OCI-LY3 (cell line): ENCODE results near the gene SPINT2.

Source experiments
- EZH2phosphoT487 ChIP-seq: fragments of 200-600 bp; shearing (Covaris generic); IDR thresholded peaks from 2 replicates; pipeline ENCODE4 v1.6.1; 2018; ENCODE audit warnings: antibody characterized with exemption, mixed run types, low read depth
- TF ChIP-seq, protein P1 (sequence below): fragments of 200-600, 300-600 bp; sonication (generic); IDR thresholded peaks from 2 replicates; pipeline ENCODE4 v1.5.1; 2014; ENCODE audit warnings: antibody characterized with exemption, low read length, low read depth

DNA sequence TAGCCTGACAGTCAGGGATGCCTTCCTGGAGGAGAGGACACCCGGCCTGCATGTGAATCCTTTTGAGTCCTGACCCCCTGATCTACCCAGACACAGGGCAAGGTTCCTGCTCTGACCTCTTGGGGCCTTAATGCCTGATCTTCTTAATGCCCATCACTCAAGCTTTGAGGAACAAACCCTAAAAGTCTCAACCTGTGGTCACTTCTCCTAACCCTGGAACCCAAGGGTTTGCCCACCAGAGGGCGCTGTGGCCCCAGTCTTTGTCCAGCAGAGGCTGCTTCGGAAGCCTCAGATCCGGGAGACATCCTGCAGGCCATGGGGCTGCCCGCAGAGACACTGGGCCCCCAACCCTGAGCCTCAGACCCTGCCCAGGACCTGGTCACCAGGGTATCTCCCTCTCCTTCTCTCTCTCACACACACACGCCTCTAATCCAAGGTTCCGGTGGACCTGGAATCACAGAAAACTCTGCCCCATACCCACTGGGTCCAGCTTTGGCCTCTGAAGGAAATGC lies 30.6 kb upstream of the SPINT2 start:
- TF ChIP-seq EZH2phosphoT487 = no peak
- TF ChIP-seq, protein P1, sequence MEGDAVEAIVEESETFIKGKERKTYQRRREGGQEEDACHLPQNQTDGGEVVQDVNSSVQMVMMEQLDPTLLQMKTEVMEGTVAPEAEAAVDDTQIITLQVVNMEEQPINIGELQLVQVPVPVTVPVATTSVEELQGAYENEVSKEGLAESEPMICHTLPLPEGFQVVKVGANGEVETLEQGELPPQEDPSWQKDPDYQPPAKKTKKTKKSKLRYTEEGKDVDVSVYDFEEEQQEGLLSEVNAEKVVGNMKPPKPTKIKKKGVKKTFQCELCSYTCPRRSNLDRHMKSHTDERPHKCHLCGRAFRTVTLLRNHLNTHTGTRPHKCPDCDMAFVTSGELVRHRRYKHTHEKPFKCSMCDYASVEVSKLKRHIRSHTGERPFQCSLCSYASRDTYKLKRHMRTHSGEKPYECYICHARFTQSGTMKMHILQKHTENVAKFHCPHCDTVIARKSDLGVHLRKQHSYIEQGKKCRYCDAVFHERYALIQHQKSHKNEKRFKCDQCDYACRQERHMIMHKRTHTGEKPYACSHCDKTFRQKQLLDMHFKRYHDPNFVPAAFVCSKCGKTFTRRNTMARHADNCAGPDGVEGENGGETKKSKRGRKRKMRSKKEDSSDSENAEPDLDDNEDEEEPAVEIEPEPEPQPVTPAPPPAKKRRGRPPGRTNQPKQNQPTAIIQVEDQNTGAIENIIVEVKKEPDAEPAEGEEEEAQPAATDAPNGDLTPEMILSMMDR = peak; percentile 98
